Measurements from ENCODE around the gene VASN.

The VASN gene

DNA sequence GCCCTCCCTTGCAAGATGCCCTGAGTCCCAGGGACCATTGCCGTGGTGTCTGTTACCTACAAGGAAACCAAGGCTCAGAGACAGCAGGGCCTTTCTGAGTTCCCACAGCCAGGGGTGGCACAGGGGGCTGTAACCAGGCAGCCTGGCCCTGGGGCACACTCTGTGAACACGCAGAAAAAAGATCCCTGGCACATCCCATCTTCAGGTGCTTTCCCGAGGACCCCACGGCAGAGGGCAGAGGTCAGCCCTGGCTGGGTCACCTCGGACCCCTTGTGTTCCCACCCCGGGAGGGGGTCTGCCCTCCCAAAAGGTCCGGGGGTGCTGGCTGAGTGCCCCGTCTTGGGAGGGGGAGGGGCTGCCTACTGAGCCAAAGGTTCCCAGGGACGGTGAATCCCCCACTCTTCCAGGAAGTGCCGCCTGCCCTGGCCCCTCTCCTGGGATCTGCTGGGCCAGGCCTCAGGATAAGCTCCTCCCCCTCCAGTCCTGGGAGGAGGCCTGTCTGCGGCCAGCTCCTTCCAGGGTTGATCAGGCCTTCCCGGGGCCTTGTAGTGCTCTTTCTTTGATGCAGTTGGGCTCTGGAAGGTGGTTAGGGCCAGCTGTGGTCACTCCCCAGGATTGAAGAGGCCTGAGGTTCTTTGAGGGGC, 47.7 kb upstream of the VASN start:
- H3K4me2 ChIP-seq (ENCODE audit: low read depth, low read length), result no peak overlapping the region
- no peak overlapping the region for H3K4me3 ChIP-seq (ENCODE audit: low read length)
- no peaks in the 10 kb centered on the region for H3K9me3 ChIP-seq (replicated peaks; ENCODE audit: insufficient read depth, low read length)
- DNase-seq, result no peak
- H4K20me1 ChIP-seq (ENCODE audit: insufficient read depth, low read length), result no peaks in the 10 kb centered on the region
- no peak overlapping the region for H2AFZ ChIP-seq (ENCODE audit: low read length)
- no peak overlapping the region for H3K27ac ChIP-seq (ENCODE audit: low read length)
- TF ChIP-seq, protein P1, sequence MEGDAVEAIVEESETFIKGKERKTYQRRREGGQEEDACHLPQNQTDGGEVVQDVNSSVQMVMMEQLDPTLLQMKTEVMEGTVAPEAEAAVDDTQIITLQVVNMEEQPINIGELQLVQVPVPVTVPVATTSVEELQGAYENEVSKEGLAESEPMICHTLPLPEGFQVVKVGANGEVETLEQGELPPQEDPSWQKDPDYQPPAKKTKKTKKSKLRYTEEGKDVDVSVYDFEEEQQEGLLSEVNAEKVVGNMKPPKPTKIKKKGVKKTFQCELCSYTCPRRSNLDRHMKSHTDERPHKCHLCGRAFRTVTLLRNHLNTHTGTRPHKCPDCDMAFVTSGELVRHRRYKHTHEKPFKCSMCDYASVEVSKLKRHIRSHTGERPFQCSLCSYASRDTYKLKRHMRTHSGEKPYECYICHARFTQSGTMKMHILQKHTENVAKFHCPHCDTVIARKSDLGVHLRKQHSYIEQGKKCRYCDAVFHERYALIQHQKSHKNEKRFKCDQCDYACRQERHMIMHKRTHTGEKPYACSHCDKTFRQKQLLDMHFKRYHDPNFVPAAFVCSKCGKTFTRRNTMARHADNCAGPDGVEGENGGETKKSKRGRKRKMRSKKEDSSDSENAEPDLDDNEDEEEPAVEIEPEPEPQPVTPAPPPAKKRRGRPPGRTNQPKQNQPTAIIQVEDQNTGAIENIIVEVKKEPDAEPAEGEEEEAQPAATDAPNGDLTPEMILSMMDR (IDR thresholded peaks at IDR 0.05; ENCODE audit: low read length), result no peak
- TF ChIP-seq EZH2 (optimal IDR thresholded peaks at IDR 0.05; ENCODE audit: low read depth, low read length) (no peak), EZH2phosphoT487 (IDR thresholded peaks at IDR 0.05; ENCODE audit: low read length) (no peak)
- no peaks in the 10 kb centered on the region for H3F3A ChIP-seq (ENCODE audit: insufficient read depth, low read length)
- no peak overlapping the region for H3K9ac ChIP-seq (ENCODE audit: low read length)
- 0 out of 2 replicates have a peak, but pooled peaks cover 8% of the 10 kb centered on the region for H3K4me1 ChIP-seq (ENCODE audit: low read length)
- peaks cover 42% of the 10 kb centered on the region for H3K27me3 ChIP-seq (replicated peaks; ENCODE audit: insufficient read depth, low read length)
- H3K9me2 ChIP-seq (replicated peaks; ENCODE audit: insufficient read depth, low read length), result no peaks in the 10 kb centered on the region
- no peaks in the 10 kb centered on the region for H3K79me2 ChIP-seq (ENCODE audit: low read length)
- H3K36me3 ChIP-seq (replicated peaks; ENCODE audit: insufficient read depth, low read length), result no peaks in the 10 kb centered on the region

DNA sequence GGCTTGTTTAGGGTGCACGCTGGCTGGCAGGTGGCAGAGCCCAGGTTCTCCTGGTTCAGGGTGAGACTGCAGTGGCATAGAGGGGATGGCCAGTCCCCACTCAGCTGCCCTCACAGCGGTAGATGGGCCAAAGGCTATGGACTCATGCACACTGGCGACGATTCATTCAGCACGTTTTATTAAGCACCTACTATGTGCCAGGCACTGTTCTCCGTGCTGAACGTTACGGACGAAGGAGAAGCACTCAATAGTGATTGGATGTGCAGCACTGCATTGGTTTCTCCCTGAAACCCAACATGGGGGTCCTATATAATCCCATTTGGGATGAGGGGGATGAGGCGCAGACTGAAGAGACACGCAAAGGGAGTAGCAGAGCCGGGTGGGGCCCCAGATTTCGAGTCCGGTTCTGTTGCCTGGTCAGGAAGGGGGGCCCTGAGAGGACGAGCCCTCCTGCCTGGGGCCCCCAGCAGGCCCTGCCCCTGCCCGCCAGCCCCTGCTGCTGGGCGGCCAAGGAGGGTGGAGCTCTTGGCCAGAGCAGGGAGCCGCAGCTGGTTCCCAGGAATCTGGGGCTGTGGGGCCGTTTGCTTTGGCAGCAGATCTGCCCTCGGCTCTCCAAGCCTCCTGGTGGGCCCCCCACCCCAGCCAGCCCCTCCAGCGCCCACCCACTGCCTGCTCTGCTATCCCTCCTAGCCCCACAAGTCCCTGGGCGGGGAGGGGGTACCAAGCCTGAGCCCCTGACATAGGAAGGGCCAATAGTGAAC, 47.0 kb upstream of the VASN start:
- no peaks in the 10 kb centered on the region for H3K9me3 ChIP-seq (replicated peaks; ENCODE audit: insufficient read depth, low read length)
- peaks cover 35% of the 10 kb centered on the region for H3K27me3 ChIP-seq (replicated peaks; ENCODE audit: insufficient read depth, low read length)
- H3K27ac ChIP-seq (ENCODE audit: low read length), result no peak overlapping the region
- TF ChIP-seq EZH2 (optimal IDR thresholded peaks at IDR 0.05; ENCODE audit: low read depth, low read length), result no peak
- TF ChIP-seq, protein P1 (IDR thresholded peaks at IDR 0.05; ENCODE audit: low read length), result no peak
- TF ChIP-seq EZH2phosphoT487 (IDR thresholded peaks at IDR 0.05; ENCODE audit: low read length), result no peak
- H3K4me2 ChIP-seq (ENCODE audit: low read depth, low read length), result no peak overlapping the region
- H3F3A ChIP-seq (ENCODE audit: insufficient read depth, low read length), result no peaks in the 10 kb centered on the region
- no peak overlapping the region for H3K4me3 ChIP-seq (ENCODE audit: low read length)
- DNase-seq, result no peak
- no peaks in the 10 kb centered on the region for H3K9me2 ChIP-seq (replicated peaks; ENCODE audit: insufficient read depth, low read length)
- H3K9ac ChIP-seq (ENCODE audit: low read length), result no peak overlapping the region
- 0 out of 2 replicates have a peak, but pooled peaks cover 2% of the 10 kb centered on the region for H3K4me1 ChIP-seq (ENCODE audit: low read length)
- no peaks in the 10 kb centered on the region for H3K79me2 ChIP-seq (ENCODE audit: low read length)
- H3K36me3 ChIP-seq (replicated peaks; ENCODE audit: insufficient read depth, low read length), result no peaks in the 10 kb centered on the region
- H2AFZ ChIP-seq (ENCODE audit: low read length), result no peak overlapping the region
- H4K20me1 ChIP-seq (ENCODE audit: insufficient read depth, low read length), result no peaks in the 10 kb centered on the region

DNA sequence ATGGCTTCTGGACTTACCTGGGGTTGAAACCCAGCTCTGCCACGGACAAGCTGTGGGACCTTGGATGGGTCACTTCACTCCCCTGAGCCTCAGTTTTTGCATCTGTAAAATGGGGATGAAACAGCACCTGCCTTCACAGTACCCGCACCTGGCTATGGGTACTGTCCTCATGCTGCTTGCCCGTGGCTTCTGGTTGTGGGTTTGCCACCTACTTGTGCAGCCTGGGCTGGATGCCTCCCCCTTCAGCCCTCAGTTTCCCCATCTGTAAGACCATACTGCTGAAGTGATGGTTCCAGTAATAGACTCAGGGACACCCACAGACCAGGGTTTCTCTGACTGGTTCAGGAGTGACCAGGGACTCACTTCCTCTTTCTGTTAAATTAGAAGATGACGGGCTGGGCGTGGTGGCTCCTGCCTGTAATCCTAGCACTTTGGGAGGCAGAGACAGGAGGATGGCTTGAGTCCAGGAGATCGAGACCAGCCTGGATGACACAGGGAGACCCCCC, 46.3 kb upstream of the VASN start:
- H3K27ac ChIP-seq (ENCODE audit: low read length), result no peak overlapping the region
- H3K9ac ChIP-seq (ENCODE audit: low read length), result no peak overlapping the region
- H3K79me2 ChIP-seq (ENCODE audit: low read length), result no peaks in the 10 kb centered on the region
- H3K9me2 ChIP-seq (replicated peaks; ENCODE audit: insufficient read depth, low read length), result no peaks in the 10 kb centered on the region
- no peak for TF ChIP-seq EZH2phosphoT487 (IDR thresholded peaks at IDR 0.05; ENCODE audit: low read length)
- no peak for TF ChIP-seq EZH2 (optimal IDR thresholded peaks at IDR 0.05; ENCODE audit: low read depth, low read length)
- TF ChIP-seq, protein P1 (IDR thresholded peaks at IDR 0.05; ENCODE audit: low read length), result no peak
- H3K9me3 ChIP-seq (replicated peaks; ENCODE audit: insufficient read depth, low read length), result no peaks in the 10 kb centered on the region
- H3K36me3 ChIP-seq (replicated peaks; ENCODE audit: insufficient read depth, low read length), result no peaks in the 10 kb centered on the region
- DNase-seq, result no peak
- H3K4me3 ChIP-seq (ENCODE audit: low read length), result no peak overlapping the region
- H3K4me2 ChIP-seq (ENCODE audit: low read depth, low read length), result no peak overlapping the region
- no peak overlapping the region for H2AFZ ChIP-seq (ENCODE audit: low read length)
- peaks cover 29% of the 10 kb centered on the region for H3K27me3 ChIP-seq (replicated peaks; ENCODE audit: insufficient read depth, low read length)
- H3K4me1 ChIP-seq (ENCODE audit: low read length), result no peaks in the 10 kb centered on the region
- H3F3A ChIP-seq (ENCODE audit: insufficient read depth, low read length), result no peaks in the 10 kb centered on the region
- H4K20me1 ChIP-seq (ENCODE audit: insufficient read depth, low read length), result no peaks in the 10 kb centered on the region
